Measurements from ENCODE around the gene SORL1.

The SORL1 gene

GRCh38 chr11:121535129-121535796 lies 83.1 kb downstream of the SORL1 start:
- no peak for DNase-seq (ENCODE audit: low spot score)

- DNase-seq (ENCODE audit: low spot score): no peak
These were observed 84.0 kb downstream of the SORL1 start for GRCh38 chr11:121536126-121536525.

- no peak for DNase-seq (ENCODE audit: low spot score)
These were observed 85.9 kb downstream of the SORL1 start for GRCh38 chr11:121538054-121538453.

- no peak for DNase-seq (ENCODE audit: low spot score)
These were observed 86.9 kb downstream of the SORL1 start for GRCh38 chr11:121539000-121539399.

GRCh38 chr11:121540627-121541026 lies 88.5 kb downstream of the SORL1 start:
- DNase-seq (ENCODE audit: low spot score): no peak

- no peak for DNase-seq (ENCODE audit: low spot score)
These were observed 91.8 kb downstream of the SORL1 start for GRCh38 chr11:121543836-121544380.

GRCh38 chr11:121544956-121545355 lies 92.8 kb downstream of the SORL1 start:
- no peak for DNase-seq (ENCODE audit: low spot score)

- no peak for DNase-seq (ENCODE audit: low spot score)
These were observed 95.5 kb downstream of the SORL1 start for GRCh38 chr11:121547574-121547973.

GRCh38 chr11:121550247-121551030 lies 98.3 kb downstream of the SORL1 start:
- DNase-seq (ENCODE audit: low spot score): no peak

- no peak for DNase-seq (ENCODE audit: low spot score)
These were observed 99.3 kb downstream of the SORL1 start for GRCh38 chr11:121551463-121551862.

GRCh38 chr11:121552154-121552553 lies 100.0 kb downstream of the SORL1 start:
- no peak for DNase-seq (ENCODE audit: low spot score)

GRCh38 chr11:121552644-121553043 lies 100.5 kb downstream of the SORL1 start:
- no peak for DNase-seq (ENCODE audit: low spot score)

- no peak for DNase-seq (ENCODE audit: low spot score)
These were observed 101.3 kb downstream of the SORL1 start for GRCh38 chr11:121553389-121553788.

GRCh38 chr11:121553806-121554205 lies 101.7 kb downstream of the SORL1 start:
- DNase-seq (ENCODE audit: low spot score): no peak

- no peak for DNase-seq (ENCODE audit: low spot score)
These were observed 102.4 kb downstream of the SORL1 start for GRCh38 chr11:121554552-121554951.

- no peak for DNase-seq (ENCODE audit: low spot score)
These were observed 103.0 kb downstream of the SORL1 start for GRCh38 chr11:121555121-121555520.

- no peak for DNase-seq (ENCODE audit: low spot score)
These were observed 104.8 kb downstream of the SORL1 start for GRCh38 chr11:121556937-121557336.

- DNase-seq (ENCODE audit: low spot score): no peak
These were observed 105.2 kb downstream of the SORL1 start for GRCh38 chr11:121557348-121557747.

GRCh38 chr11:121559606-121560200 lies 107.6 kb downstream of the SORL1 start:
- DNase-seq (ENCODE audit: low spot score): no peak

GRCh38 chr11:121560236-121560635 lies 108.1 kb downstream of the SORL1 start:
- DNase-seq (ENCODE audit: low spot score): no peak

GRCh38 chr11:121561240-121561639 lies 109.1 kb downstream of the SORL1 start:
- no peak for DNase-seq (ENCODE audit: low spot score)

- no peak for DNase-seq (ENCODE audit: low spot score)
These were observed 109.6 kb downstream of the SORL1 start for GRCh38 chr11:121561716-121562115.

- no peak for DNase-seq (ENCODE audit: low spot score)
These were observed 110.9 kb downstream of the SORL1 start for GRCh38 chr11:121563003-121563402.
